ENCODE results near the gene CENATAC.
"Not testable (repeated sequence)": the region's sequence is repeated elsewhere in the genome, so short reads cannot be mapped to it uniquely, and the experiment has no call there.

Gene CENATAC

DNA sequence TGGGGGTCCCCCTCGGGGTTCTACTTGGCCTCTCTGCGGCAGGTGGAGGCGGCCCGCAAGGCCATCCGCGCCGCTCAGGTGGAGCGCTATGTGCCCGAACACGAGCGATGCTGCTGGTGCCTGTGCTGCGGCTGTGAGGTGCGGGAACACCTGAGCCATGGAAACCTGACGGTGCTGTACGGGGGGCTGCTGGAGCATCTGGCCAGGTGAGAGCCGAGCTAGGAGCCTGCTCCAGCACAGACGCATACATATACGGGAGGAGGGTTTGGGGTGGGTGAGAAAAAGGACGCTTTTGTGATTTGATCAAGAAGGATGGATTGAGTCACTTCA lies 415 bp downstream of the CENATAC start:
- no peak for DNase-seq

DNA sequence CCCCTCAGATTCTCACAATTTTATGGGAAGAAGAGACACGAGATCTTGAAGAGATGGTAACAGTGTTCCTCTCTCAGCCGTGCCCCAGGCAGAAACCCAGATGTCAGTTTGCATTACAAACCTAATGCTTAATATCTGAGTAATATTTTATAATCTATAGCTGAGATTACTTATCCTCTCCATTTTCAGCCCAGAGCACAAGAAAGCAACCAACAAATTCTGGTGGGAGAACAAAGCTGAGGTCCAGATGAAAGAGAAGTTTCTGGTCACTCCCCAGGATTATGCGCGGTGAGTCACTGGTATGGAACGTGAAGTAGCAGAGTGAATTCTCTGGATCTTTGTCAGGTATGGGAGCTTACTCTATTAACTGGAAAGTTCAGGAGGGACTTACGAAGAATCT lies 884 bp downstream of the CENATAC start:
- no peak for DNase-seq

DNA sequence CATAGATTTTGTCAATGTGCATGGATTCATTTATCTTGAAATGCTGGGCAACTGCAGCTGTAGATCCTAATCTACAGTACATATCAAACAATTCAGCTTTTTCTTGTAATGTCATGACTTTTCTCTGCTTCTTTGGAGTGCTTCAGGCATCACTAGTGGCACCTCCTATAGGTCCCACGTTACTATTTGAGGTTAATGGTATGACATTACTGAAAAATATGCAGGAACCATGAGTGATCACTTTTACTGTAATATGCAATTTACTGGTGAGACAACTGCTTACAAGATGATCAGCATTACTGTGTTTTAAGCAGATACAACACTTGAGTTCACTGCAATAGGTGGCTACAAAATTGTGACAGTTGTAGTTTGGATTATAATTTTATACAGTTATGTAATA lies 3.0 kb downstream of the CENATAC start:
- no peak for DNase-seq

DNA sequence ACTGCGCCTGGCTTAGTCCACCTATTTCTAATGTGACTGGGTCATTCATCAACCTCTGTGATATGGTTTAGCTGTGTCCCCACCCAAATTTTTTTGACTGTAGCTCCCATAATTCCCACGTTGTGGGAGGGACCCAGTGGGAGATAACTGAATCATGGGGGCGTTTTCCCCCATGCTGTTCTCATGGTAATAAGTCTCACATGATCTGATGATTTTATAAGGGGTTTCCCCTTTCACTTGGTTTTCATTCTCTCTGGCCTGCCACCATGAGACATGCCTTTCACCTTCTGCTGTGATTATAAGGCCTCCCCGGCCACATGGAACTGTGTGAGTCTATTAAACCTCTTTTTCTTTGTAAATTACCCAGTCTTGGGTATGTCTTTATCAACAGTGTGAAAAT lies 8.7 kb downstream of the CENATAC start:
- no peak for DNase-seq

DNA sequence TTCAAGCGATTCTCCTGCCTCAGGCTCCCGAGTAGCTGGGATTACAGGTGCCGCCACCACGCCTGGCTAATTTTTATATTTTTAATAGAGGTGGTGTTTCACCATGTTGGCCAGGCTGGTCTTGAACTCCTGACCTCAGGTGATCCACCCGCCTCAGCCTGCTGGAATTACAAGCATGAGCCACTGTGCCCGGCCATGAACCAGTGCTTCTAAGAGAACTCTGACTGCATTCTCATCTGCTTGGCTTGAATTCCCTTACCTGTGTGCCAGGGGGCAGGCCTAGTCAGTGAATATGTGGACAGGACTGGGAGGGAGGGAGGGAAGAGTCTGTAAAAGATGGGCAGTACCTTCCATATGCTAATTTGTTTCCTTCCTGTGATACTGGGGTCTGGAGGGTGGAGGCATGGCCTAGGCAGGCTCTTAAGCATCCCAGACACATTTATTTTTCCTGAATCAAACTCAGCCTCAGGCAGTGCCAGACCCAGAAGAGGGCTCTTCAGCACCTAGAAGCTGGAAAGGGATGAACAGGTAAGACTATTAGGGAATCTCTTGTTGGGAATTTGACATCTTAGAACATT lies 13.6 kb downstream of the CENATAC start:
- DNase-seq, result no peak

DNA sequence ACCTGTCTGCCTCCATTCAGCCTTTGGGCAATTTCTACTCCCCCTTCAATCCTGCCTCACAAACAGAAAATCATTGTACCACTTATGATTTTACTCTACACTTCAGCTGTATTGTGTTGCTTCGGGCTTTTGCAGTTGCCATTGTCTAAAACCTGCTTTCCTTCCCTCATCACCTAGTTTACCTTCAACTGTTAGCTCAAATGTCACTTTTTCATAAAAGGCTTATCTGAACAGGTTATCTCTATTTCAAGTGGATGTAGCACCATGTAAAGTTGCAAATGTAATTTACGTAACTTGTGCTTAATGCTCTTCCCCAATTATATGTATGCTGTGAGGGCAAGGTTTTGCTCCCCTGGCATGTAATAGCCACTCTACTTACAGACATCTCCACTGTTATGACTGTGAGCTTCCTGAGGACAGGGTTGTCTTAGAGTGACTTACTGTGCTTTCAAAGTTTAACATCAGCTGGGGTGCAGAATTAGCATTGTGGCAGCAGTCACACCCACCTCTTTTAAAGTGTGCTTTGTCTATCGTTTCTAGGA lies 14.8 kb downstream of the CENATAC start:
- no peak for DNase-seq

DNA sequence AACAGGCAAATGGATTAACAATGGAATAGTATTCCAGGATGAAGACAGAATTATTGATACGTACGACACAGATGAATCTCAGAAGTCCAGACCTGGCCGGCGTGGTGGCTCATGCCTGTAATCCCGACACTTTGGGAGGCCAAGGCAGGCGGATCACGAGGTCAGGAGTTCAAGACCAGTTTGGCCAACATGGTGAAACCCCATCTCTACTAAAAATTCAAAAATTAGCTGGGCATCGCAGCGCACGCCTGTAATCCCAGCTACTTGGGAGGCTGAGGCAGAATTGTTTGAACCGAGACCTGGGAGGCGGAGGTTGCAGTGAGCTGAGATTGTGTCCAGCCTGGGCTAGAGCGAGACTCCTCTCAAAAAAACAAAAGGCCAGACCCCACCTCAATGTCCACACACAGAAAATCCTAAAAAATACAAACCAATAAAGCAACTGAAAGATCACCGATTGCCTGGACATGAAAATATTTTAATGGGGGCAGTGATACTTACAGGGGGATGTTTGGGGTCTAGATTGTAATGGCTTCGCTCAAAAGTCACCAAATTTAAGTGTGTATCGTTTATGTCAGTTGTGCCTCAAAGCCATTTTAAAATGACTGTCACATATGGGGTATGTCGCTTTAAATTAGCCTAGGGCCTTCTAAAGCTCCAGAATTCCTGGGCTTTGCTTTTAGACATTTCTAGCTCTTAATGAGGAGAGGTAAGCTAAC lies 16.4 kb downstream of the CENATAC start:
- DNase-seq, result no peak

DNA sequence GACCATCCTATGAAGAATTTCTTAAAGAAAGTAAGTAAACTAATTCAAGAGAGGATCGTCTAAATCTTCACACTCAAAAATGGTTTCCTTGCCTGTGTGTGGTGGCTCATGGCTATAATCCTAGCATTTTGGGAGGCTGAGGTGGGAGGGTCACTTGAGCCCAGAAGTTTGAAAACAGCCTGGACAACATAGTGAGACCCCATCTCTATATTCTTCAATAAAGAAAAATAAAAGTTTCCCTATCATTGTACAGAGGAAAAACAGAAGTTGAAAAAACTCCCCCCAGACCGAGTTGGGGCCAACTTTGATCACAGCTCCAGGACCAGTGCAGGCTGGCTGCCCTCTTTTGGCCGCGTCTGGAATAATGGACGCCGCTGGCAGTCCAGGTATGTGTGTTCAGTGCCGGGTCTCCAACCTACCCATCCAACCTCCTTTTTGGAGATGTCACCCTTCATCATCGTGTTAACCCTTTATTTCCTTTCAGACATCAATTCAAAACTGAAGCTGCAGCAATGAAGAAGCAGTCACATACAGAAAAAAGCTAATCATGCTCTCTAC lies 17.2 kb downstream of the CENATAC start:
- no peak for DNase-seq

DNA sequence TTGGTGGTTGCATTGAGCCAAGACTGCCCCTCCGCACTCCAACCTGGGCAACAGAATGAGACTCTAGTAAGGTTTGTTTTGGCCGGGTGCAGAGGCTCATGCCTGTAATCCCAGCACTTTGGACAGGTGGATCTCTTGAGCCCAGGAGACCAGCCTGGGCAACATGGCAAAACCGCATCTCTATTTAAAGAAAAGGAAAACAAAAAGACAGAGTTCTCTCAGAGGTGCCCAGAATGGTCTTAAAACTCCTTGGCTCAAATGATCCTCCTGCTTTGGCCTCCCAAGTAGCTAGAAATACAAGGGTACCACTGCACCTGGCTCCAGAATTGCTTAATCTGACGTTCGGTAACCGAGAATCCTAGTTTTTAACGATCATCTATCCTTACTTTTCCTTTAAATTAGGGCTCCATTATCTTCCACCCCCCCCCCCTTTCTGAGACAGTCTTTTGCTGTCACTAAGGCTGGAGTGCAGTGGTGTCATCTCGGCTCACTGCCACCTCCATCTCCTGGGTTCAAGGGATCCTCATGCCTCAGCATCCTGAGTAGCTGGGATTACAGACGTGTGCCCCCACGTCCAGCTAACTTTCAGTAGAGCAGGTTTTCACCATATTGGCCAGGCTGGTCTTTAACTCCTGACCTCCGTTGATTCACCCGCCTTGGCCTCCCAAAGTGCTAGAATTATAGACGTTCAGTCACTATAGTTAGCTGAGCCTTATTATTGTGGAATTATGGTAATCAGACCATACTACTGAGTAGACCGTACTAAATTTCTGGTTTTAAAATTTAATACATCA lies 18.5 kb downstream of the CENATAC start:
- no peak for DNase-seq

DNA sequence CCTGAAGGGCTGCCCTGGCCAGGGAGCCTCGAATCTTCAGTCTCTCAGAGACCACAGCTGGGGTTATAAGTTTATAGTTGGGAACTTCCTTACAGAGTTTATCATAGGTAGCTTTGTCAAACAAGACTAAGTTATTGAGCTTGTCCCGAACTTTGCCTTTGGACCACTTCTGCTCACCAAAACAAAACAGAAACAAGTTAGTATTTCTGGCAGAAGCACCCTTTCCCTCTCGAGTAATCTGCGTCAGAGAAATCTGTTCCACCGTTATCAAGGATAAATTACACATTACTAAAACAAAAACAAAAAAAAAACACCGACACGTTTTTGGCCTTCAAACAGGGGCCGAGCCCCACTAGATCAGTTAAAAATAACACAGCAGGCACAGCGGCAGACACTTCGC lies 19.4 kb downstream of the CENATAC start:
- not testable (repeated sequence) for DNase-seq

DNA sequence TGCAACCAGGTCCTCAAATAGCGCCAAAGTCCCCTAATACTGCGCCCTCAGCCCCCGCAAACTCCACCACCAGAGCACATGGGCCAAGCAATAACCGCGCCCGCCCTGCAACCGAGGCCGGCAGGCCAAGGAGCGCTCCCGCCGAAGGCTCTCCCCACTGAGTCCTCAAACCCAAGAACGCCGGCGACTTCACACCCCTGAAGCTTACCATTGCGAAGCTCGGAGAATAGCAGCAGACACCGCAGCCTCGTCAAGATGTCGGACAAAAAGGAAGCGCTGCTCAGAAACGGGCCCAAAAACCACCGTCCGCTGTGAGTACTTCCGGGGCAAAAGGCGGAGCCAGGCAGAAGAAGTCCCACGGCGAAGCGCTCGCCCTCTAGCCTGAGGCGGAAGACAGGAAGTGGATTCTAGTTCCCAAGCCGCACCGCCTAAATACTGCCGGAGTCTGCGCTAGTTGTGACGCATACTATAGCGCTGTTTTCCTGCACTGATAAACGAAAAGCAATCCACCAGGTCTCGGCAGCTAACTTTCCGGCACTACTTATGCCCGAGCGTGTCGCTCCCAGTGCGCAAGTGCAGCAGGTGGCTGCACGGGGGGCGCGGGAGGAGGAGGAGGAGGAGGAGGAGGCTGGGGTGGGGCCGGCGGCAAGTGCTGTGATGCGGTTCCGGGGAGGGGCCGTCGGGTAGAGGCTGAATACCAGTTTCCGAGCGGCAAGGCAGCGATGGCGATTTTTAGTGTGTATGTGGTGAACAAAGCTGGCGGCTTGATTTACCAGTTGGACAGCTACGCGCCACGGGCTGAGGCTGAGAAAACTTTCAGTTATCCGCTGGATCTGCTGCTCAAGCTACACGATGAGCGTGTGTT lies 20.4 kb downstream of the CENATAC start, which contains the start of the genes RPS25 and TRAPPC4:
Gene RPS25, minus strand, starts transcription at position 270 of the 865 bp plus-strand sequence. Its CDS starts 59 bp downstream, at position 211.
Gene TRAPPC4, plus strand, starts transcription at position 693 of the 865 bp plus-strand sequence. Its CDS starts 30 bp downstream, at position 723.
- DNase-seq, result peak; percentile 97

DNA sequence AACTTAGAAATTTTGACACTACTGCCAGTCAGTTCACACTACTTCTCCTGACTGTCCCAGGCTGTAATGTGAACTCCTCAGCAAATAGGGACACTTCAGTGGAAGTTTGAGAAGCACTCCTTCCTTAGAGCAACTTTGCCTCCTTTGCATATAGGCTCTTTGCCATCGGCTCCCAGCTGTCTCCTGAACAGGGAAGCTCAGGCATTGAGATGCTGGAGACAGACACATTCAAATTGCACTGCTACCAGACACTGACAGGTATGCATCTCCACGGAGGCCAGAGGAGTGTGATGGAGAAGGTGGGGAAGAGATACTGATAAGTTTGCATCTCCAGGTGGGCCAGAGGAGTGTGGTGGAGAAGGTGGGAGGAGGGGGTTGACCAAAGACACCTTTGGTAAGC lies 22.1 kb downstream of the CENATAC start:
- no peak for DNase-seq

DNA sequence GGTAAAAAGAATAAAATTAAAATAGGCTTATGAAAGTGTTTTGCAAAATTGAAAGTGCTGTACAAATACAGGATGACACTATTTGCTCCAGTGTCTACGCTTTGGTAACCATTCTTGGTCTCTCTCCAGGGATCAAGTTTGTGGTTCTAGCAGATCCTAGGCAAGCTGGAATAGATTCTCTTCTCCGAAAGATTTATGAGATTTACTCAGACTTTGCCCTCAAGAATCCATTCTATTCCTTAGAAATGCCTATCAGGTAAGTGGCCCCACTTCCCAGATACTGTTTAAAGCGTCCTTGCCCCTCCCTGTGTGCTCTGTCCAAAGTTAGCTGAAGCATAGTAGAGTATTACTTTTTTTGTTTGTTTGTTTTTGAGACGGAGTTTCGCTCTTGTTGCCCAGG lies 23.7 kb downstream of the CENATAC start:
- DNase-seq, result no peak

DNA sequence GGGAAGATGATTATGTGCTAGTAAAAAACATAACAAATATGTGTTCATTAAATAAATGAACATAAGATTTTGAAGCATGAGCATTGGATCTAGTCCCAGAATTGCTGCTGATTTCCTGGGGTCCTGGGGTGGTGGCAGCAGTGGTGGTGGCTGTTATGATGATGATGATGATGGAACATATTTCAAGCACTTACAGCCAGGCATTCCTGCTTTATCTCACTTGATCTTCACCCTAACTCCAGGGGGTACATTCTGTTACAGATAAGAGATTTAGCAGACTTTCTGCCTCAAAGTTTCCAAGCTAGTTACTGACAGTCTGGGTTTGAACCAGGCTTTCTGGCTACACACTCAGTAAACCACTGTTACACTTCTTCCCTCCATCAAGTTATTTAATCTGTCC lies 25.8 kb downstream of the CENATAC start:
- no peak for DNase-seq

DNA sequence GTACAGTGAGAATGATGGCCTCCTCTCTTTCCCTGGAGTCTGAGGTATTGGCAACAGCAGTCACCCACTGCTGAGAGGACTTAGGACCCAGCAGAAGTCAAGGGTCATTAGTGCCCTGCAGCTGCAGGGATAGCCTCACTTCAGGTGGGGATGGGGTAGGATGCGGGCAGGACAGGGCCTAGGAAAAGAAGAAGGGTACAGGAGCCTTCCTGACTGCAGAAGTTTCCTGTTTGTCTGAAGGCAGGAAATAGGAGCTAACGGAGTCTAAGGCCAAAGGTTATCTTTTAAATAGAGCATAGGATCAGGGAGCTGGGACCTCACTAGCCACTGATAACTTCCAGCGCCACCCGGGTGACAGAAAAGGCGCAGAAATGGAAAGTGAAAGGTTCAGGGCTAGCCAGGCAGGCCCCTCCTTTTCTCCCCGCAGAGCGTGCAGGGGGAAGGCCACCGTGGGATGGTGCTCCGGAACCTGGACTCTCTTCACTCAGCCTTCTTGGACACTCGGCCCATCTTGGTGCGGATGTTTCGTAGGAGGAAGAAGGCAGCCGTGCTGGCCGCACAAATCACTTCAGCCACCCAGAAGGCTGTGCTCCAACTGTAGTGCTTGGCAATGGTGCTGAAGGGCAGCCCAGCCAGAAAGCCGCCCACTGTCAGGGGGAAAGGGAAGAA lies 26.6 kb downstream of the CENATAC start:
- DNase-seq, result no peak

DNA sequence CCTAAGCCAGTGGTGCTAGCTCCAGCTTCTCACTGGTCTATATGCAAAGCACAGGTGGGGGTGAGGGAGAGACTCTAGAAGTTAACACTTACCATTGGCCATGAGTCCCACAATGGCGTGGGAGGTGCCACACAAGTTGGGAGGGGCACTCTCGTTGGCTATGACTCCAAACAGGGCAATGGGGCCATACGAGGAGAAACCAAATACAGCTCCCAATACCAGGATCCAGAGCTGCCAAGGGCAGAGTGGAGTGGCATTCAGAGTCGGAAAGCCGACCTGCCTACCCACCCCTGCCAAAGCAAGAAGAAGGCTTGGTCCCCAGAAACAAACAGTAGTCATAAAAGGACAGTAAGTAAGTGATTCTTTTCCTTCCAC lies 27.1 kb downstream of the CENATAC start:
- no peak for DNase-seq

DNA sequence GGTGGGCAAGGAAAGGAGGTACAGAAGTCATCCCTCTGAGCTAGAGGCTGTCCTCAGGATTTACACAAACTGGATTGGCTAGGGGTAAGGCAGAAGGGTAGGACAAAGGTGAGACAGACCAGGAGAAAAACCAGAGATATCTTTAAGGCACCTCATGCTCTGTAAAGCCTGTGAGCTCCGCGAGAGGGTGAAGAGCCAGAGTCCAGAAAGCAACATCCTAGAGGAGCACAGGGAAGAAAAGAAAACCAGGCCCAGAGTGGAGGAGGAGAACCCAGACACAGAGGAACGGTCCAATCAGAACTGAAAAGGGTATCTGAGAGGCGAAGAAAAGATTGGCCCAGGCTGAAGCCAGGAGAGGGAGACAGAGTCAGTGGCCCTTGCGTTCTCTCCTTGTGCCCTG lies 27.6 kb downstream of the CENATAC start:
- no peak for DNase-seq

DNA sequence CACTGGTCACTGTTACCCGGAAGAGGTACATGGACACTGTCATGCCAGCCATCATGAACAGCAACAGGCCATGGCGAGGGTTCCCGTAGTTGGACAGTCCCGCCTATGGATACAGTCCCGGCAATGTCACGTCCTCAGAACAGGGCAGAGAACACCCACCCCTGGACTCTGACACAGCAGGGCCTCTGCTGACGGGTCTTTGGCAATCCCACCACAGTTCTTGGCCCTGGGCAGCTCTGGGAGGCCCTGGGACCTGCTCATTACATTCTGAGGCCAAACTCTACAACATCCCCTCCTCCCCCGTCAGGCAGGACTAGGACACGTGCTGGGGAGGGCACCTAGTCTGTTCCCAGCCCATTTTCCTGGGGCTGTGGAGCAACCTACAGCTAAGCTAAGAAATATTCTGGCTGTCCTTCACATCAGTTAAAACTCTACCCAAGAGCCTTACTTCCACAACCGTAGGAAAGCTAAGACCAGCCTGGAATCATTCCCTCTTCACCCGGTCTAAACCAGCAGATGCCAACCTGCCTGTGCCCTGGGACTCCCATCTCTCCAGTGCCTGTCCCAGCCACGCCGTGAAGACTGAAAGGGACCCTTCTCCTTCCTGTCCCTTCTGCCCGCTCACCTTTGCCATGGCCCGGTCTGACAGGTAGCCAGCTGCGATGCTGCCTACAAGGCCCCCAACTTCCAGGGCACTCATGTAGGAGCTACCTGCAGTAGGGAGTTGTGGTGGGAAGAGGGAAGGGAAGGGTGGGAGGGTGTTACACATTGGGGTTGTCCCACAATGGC lies 28.2 kb downstream of the CENATAC start:
- DNase-seq, result no peak

DNA sequence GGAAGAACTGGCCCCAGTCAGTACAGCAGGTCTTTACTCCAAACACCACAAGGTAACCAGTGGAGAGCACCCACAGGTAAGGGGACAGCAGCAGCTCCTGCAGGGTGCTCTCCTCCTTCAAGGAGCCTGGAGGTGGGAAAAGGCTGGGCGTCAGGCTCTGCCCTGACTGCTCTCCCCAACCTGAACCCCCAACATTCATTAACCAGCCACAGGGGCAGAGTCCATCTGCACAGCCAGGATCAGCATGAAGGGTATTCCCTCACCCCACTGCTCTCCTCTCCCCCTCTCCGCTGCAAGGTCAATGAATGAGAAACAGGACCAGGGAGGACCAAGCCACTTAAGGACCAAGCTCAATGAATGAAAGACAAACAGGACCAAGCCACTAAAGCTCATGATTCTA lies 29.0 kb downstream of the CENATAC start:
- no peak for DNase-seq

DNA sequence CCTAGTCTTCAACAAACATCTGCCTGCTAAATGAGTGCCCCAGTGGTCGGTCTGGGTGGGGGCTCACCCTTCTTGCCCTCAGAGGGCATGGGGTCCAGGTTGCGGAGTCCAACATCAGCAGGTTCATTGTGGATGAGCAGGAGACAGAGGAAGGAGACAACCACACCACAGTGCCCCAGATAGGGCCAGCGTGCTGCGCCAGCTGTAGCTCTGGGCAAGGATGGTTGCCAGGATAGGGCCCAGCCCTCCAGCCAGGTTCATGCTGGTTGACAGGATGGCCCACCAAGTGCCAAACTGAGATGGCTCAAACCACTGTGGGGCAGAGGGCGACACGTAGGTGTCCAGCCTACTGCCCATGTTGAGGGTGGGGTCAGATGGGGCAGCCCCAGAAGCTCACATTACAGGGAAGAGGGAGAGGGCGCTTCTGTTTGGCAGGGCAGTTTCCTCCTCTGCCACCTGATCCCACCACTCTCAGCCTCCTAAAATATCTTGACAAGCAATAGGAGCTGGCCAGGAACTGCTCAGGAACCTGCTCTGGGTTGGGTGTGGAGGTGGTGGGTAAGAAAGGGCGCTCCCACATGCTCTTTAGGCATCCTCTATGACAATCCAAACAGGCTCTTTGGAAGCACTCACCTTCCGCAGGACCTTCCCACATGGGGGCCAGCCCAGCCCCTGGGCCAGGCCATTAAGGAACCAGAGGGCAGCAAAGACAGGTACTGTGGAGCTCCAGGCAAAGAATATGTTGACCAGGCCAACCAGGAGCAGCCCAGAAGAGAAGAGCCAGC lies 29.8 kb downstream of the CENATAC start:
- DNase-seq, result no peak

Measured in activated CD4-positive, alpha-beta T cell treated with anti-CD3 and anti-CD28 coated beads, Interleukin-2, amount 50 U/mL, for 16 hours (primary cell).